ENCODE results near the gene JARID2. TPM values are rescaled to one million over a fixed set of nuclear protein-coding genes. Genes with fewer than 3 reads are reported as not detected.

The JARID2 gene
- total and polyA plus RNA-seq, 4 donors = 3.8 to 14.8 (median 12.0) TPM

- Histone ChIP-seq H3K9ac (ENCODE audit: insufficient read depth in 1 of 2, low read length in 2 of 2) (no peak overlapping the region), H3K4me3 (no peak overlapping the region), H3K36me3 (ENCODE audit: control insufficient read depth in 4 of 4, insufficient read depth in 4 of 4, low read length in 4 of 4) (peaks cover 0 to 10% (median 0%) of the 10 kb centered on the region in 4 donors), H3K4me1 (ENCODE audit: control insufficient read depth in 5 of 5, insufficient read depth in 5 of 5, low read length in 5 of 5) (peaks cover 0 to 20% (median 11%) of the 10 kb centered on the region in 5 donors), H3K9me3 (ENCODE audit: control insufficient read depth in 4 of 4, insufficient read depth in 3 of 4, low read length in 3 of 4) (peaks cover 0 to 9% (median 0%) of the 10 kb centered on the region in 4 donors), H3K27me3 (ENCODE audit: control insufficient read depth in 3 of 3, insufficient read depth in 3 of 3, low read length in 2 of 3) (no peaks in the 10 kb centered on the region), H3K27ac (ENCODE audit: low read depth in 1 of 2, low read length in 1 of 2) (no peak overlapping the region)
- DNase-seq (no peak), ATAC-seq (ENCODE audit: insufficient read depth, low FRiP score) (no peak)
- TF ChIP-seq, protein P1, sequence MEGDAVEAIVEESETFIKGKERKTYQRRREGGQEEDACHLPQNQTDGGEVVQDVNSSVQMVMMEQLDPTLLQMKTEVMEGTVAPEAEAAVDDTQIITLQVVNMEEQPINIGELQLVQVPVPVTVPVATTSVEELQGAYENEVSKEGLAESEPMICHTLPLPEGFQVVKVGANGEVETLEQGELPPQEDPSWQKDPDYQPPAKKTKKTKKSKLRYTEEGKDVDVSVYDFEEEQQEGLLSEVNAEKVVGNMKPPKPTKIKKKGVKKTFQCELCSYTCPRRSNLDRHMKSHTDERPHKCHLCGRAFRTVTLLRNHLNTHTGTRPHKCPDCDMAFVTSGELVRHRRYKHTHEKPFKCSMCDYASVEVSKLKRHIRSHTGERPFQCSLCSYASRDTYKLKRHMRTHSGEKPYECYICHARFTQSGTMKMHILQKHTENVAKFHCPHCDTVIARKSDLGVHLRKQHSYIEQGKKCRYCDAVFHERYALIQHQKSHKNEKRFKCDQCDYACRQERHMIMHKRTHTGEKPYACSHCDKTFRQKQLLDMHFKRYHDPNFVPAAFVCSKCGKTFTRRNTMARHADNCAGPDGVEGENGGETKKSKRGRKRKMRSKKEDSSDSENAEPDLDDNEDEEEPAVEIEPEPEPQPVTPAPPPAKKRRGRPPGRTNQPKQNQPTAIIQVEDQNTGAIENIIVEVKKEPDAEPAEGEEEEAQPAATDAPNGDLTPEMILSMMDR (IDR thresholded peaks at IDR 0.05; ENCODE audit: control extremely low read depth, extremely low read depth) = no peak
- WGBS, 2 donors = 98 to 100% methylated on average over 2 of the region's 2 CpGs
Observed at GRCh38 chr6:15419493-15419892, 173.6 kb downstream of the JARID2 start.

- H3K4me3 ChIP-seq = no peak overlapping the region
- peak overlapping the region in 1 of 2 donors; percentile 20 for H3K9ac ChIP-seq (ENCODE audit: insufficient read depth in 1 of 2, low read length in 2 of 2)
- WGBS, 2 donors = 37 to 64% methylated on average over 10 of the region's 10 CpGs
- H3K36me3 ChIP-seq (ENCODE audit: control insufficient read depth in 4 of 4, insufficient read depth in 4 of 4, low read length in 4 of 4) = peaks cover 0 to 10% (median 0%) of the 10 kb centered on the region in 4 donors
- peaks cover 0 to 9% (median 0%) of the 10 kb centered on the region in 4 donors for H3K9me3 ChIP-seq (ENCODE audit: control insufficient read depth in 4 of 4, insufficient read depth in 3 of 4, low read length in 3 of 4)
- peak overlapping the region in 1 of 2 donors; percentile 81 for H3K27ac ChIP-seq (ENCODE audit: low read depth in 1 of 2, low read length in 1 of 2)
- H3K4me1 ChIP-seq (ENCODE audit: control insufficient read depth in 5 of 5, insufficient read depth in 5 of 5, low read length in 5 of 5) = peaks cover 0 to 20% (median 12%) of the 10 kb centered on the region in 5 donors
- peak in 2 of 3 donors; percentile 78 to 81 for DNase-seq
- no peak for ATAC-seq (ENCODE audit: insufficient read depth, low FRiP score)
- TF ChIP-seq, protein P1 (IDR thresholded peaks at IDR 0.05; ENCODE audit: control extremely low read depth, extremely low read depth) = no peak
- no peaks in the 10 kb centered on the region for H3K27me3 ChIP-seq (ENCODE audit: control insufficient read depth in 3 of 3, insufficient read depth in 3 of 3, low read length in 2 of 3)
Observed at GRCh38 chr6:15420959-15421438, 175.1 kb downstream of the JARID2 start.

DNA sequence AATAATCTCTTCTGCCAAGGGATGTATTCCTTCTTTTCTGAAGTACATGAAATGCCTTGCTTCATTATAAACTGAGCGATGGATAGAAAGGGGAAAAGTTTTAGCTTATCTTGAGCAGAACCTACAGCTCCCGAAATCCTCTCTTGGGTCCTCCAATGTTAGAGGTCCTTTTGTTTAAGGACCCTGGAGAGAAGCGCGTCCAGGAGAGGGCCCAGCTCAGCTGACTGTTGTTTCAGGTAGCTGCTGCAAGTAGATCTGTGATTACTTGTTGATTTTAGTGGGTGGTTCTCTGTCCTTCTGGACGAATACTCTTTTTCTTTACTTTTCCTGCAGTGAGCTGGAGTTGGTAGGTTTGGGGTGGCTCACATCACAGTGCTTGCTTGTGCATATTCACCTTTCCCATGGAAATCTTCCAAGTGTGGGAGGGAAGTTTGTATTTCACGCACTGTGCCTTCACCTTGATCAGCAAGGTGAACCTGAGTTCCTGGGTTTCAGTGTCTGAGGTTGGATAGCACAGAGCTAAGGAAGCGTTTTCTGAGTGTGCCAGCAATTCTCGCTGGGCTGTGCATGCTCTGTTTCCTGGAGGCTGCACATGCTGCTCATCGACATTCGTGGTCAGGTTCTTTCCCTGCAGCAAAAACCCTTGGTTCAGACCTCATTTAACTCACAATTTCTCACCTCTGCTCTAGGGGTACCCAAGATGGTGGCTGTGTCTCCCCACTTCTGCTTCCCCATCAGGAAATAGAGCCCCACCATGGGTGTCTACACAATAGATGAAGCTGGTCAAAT is 176.3 kb downstream of the JARID2 start:
- DNase-seq (no peak), ATAC-seq (ENCODE audit: insufficient read depth, low FRiP score) (no peak)
- Histone ChIP-seq H3K4me3 (no peak overlapping the region), H3K4me1 (ENCODE audit: control insufficient read depth in 5 of 5, insufficient read depth in 5 of 5, low read length in 5 of 5) (peaks cover 0 to 27% (median 17%) of the 10 kb centered on the region in 5 donors), H3K36me3 (ENCODE audit: control insufficient read depth in 4 of 4, insufficient read depth in 4 of 4, low read length in 4 of 4) (peaks cover 0 to 10% (median 0%) of the 10 kb centered on the region in 4 donors), H3K9ac (ENCODE audit: insufficient read depth in 1 of 2, low read length in 2 of 2) (no peak overlapping the region), H3K9me3 (ENCODE audit: control insufficient read depth in 4 of 4, insufficient read depth in 3 of 4, low read length in 3 of 4) (peaks cover 0 to 9% (median 0%) of the 10 kb centered on the region in 4 donors), H3K27ac (ENCODE audit: low read depth in 1 of 2, low read length in 1 of 2) (no peak overlapping the region), H3K27me3 (ENCODE audit: control insufficient read depth in 3 of 3, insufficient read depth in 3 of 3, low read length in 2 of 3) (no peaks in the 10 kb centered on the region)
- TF ChIP-seq, protein P1 (IDR thresholded peaks at IDR 0.05; ENCODE audit: control extremely low read depth, extremely low read depth) = no peak
- 67 to 69% methylated on average over 10 of the region's 10 CpGs for WGBS, 2 donors
